ENCODE data around the gene CDYL.

Gene CDYL

GRCh38 chr6:4774715-4775493 lies 1.3 kb upstream of the CDYL start:
- peak; percentile 69 for DNase-seq

- DNase-seq, result peak; percentile 76
Observed at GRCh38 chr6:4775494-4776130, 592 bp upstream of the CDYL start.

GRCh38 chr6:4776493-4777393 lies 539 bp downstream of the CDYL start:
- peak; percentile 68 for DNase-seq

GRCh38 chr6:4777394-4777935 lies 1.3 kb downstream of the CDYL start:
- peak; percentile 24 for DNase-seq

GRCh38 chr6:4778086-4778485 lies 1.9 kb downstream of the CDYL start:
- peak; percentile 65 for DNase-seq

GRCh38 chr6:4780360-4780812 lies 4.2 kb downstream of the CDYL start:
- DNase-seq, result no peak

GRCh38 chr6:4781426-4781825 lies 5.2 kb downstream of the CDYL start:
- DNase-seq, result no peak

- DNase-seq, result peak; percentile 42
Observed at GRCh38 chr6:4781967-4782575, 5.9 kb downstream of the CDYL start.

- no peak for DNase-seq
Observed at GRCh38 chr6:4786996-4787395, 10.8 kb downstream of the CDYL start.

- no peak for DNase-seq
Observed at GRCh38 chr6:4788482-4788881, 12.3 kb downstream of the CDYL start.

GRCh38 chr6:4788953-4789584 lies 12.9 kb downstream of the CDYL start:
- no peak for DNase-seq

GRCh38 chr6:4790158-4790899 lies 14.1 kb downstream of the CDYL start:
- peak; percentile 58 for DNase-seq

- DNase-seq, result no peak
Observed at GRCh38 chr6:4794140-4794707, 18.0 kb downstream of the CDYL start.

- peak; percentile 25 for DNase-seq
Observed at GRCh38 chr6:4797587-4797986, 21.4 kb downstream of the CDYL start.

- DNase-seq, result no peak
Observed at GRCh38 chr6:4799912-4800311, 23.7 kb downstream of the CDYL start.

GRCh38 chr6:4800662-4801061 lies 24.5 kb downstream of the CDYL start:
- DNase-seq, result no peak

- no peak for DNase-seq
Observed at GRCh38 chr6:4801491-4802110, 25.4 kb downstream of the CDYL start.

GRCh38 chr6:4802312-4802935 lies 26.2 kb downstream of the CDYL start:
- DNase-seq, result no peak

GRCh38 chr6:4803343-4803744 lies 27.1 kb downstream of the CDYL start:
- no peak for DNase-seq

- peak; percentile 21 for DNase-seq
Observed at GRCh38 chr6:4804095-4804494, 27.9 kb downstream of the CDYL start.
